Endometrium (tissue), 2 donors: ENCODE results near the gene XXYLT1.

ENCODE experiments used
- FAIRE-seq: peaks from 2 replicates; lab custom pipeline; 2012; peaks lifted over from hg19 to GRCh38; lab: Jason Lieb, UNC
- donor health status: control.
- donor health status: control.

XXYLT1 gene

GRCh38 chr3:195077611-195078540 is 193.1 kb downstream of the XXYLT1 start:
- FAIRE-seq, result no peak

- FAIRE-seq, result no peak
Observed at GRCh38 chr3:195076981-195077610, 193.9 kb downstream of the XXYLT1 start.

GRCh38 chr3:195075941-195076875 is 194.8 kb downstream of the XXYLT1 start:
- FAIRE-seq, result no peak

GRCh38 chr3:195075199-195075940 is 195.6 kb downstream of the XXYLT1 start:
- no peak for FAIRE-seq

GRCh38 chr3:195073866-195074860 is 196.8 kb downstream of the XXYLT1 start:
- no peak for FAIRE-seq

GRCh38 chr3:195072916-195073564 is 197.9 kb downstream of the XXYLT1 start:
- FAIRE-seq, result no peak

- FAIRE-seq, result no peak
Observed at GRCh38 chr3:195071916-195072820, 198.8 kb downstream of the XXYLT1 start.

GRCh38 chr3:195071011-195071728 is 199.8 kb downstream of the XXYLT1 start:
- FAIRE-seq, result no peak

- FAIRE-seq, result no peak
Observed at GRCh38 chr3:195070336-195070735, 200.6 kb downstream of the XXYLT1 start.

GRCh38 chr3:195069501-195070251 is 201.3 kb downstream of the XXYLT1 start:
- FAIRE-seq, result no peak

GRCh38 chr3:195068084-195069080 is 202.6 kb downstream of the XXYLT1 start:
- FAIRE-seq, result no peak

- no peak for FAIRE-seq
Observed at GRCh38 chr3:195066441-195066841, 204.5 kb downstream of the XXYLT1 start.

- no peak for FAIRE-seq
Observed at GRCh38 chr3:195065864-195066185, 205.1 kb downstream of the XXYLT1 start.

- FAIRE-seq, result no peak
Observed at GRCh38 chr3:195065142-195065863, 205.7 kb downstream of the XXYLT1 start.

GRCh38 chr3:195064300-195064931 is 206.5 kb downstream of the XXYLT1 start:
- FAIRE-seq, result no peak
